Spleen (tissue), 11 donors: ENCODE measurements around the gene CIT. TPM values are rescaled to one million over a fixed set of nuclear protein-coding genes. Genes with fewer than 3 reads are reported as not detected.
"Not testable (repeated sequence)": the region's sequence is repeated elsewhere in the genome, so short reads cannot be mapped to it uniquely, and the experiment has no call there.

Source experiments
- DNase-seq: peaks from one replicate; pipeline ENCODE4 v3.0.0-alpha.2; 2020
- H3K27ac ChIP-seq, 8 donors: fragments of 200-600 bp; sonication (generic) in 7 of 8; 1 replicate in 4 of 8; 2 replicates in 4 of 8; pipeline versions ENCODE4 v1.5.0 to v1.8.0; 2016 to 2021; ENCODE audit warnings: inconsistent platforms in 4 of 8, mild to moderate bottlenecking in 4 of 8, moderate library complexity in 1 of 8
- H3K27me3 ChIP-seq, 7 donors: fragments of 200-600 bp; sonication (generic) in 6 of 7; replicated peaks in 1 of 7; 1 replicate in 4 of 7; 2 replicates in 3 of 7; pipeline versions ENCODE4 v1.5.0 to v1.8.0; 2016 to 2021; ENCODE audit warnings: inconsistent platforms in 3 of 7, mild to moderate bottlenecking in 1 of 7
- H3K36me3 ChIP-seq, 6 donors: fragments of 200-600 bp; sonication (generic) in 5 of 6; 1 replicate in 4 of 6; 2 replicates in 2 of 6; pipeline versions ENCODE4 v1.5.0 to v1.8.0; 2016 to 2021; ENCODE audit warnings: inconsistent platforms in 2 of 6
- H3K4me1 ChIP-seq, 6 donors: fragments of 200-600 bp; sonication (generic) in 5 of 6; 1 replicate in 3 of 6; 2 replicates in 3 of 6; pipeline versions ENCODE4 v1.5.0 to v1.8.0; 2016 to 2021; ENCODE audit warnings: inconsistent platforms in 3 of 6
- H3K4me3 ChIP-seq, 8 donors: fragments of 200-600 bp; sonication (generic) in 7 of 8; 1 replicate in 4 of 8; 2 replicates in 4 of 8; pipeline versions ENCODE4 v1.5.0 to v1.8.0; 2016 to 2021; ENCODE audit warnings: inconsistent platforms in 4 of 8, mild to moderate bottlenecking in 4 of 8, moderate library complexity in 2 of 8
- H3K9me3 ChIP-seq, 8 donors: fragments of 200-600 bp; sonication (generic) in 7 of 8; 1 replicate in 4 of 8; 2 replicates in 4 of 8; pipeline versions ENCODE4 v1.5.0 to v1.8.0; 2016 to 2021; ENCODE audit warnings: inconsistent platforms in 4 of 8
- CTCF ChIP-seq, 11 experiments: fragments of 200-600 bp in 7 of 11; fragments of 450-650 bp in 4 of 11; sonication (generic) in 4 of 11; IDR thresholded peaks in 8 of 11; conservative IDR thresholded peaks in 3 of 11; 1 replicate in 7 of 11; 2 replicates in 4 of 11; pipeline versions ENCODE4 v1.4.0 to v1.8.0; 2016 to 2021; ENCODE audit warnings: antibody characterized with exemption in 11 of 11, inconsistent platforms in 4 of 11, mild to moderate bottlenecking in 1 of 11
- POLR2A ChIP-seq, 3 donors: fragments of 450-650 bp; IDR thresholded peaks; one replicate each; pipeline ENCODE4 v1.5.1; 2017; ENCODE audit warnings: antibody characterized with exemption in 3 of 3, mild to moderate bottlenecking in 1 of 3
- POLR2AphosphoS5 ChIP-seq, 3 donors: sonication (generic); formaldehyde crosslinking; IDR thresholded peaks; one replicate each; pipeline ENCODE4 v1.5.1; 2017; ENCODE audit warnings: antibody characterized with exemption in 3 of 3
- WGBS, 5 donors: extraction: QIAGEN DNeasy Blood & Tissue Kit in 3 of 5; methylation state at CpG; one replicate each; pipeline versions ENCODE4 v1.1.5 to v1.1.7; 2013 to 2018; 5-methylcytosine and 5-hydroxymethylcytosine counted together
- intact Hi-C: fragments of 100-400 bp; cut with DNase I; formaldehyde crosslinking; loops from one replicate; pipeline ENCODE4 v1.15.0; 2023; ENCODE audit warnings: low total_unique reads
- polyA plus RNA-seq, 3 donors: library from polyadenylated mRNA; stranded (reverse); fragments of 200-250 nt; gene quantifications; one replicate each; pipeline ENCODE4 v1.2.1, GENCODE V29; 2013
- total RNA-seq, 7 donors: library from RNA; depleted of rRNA in 3 of 7; stranded (reverse); fragments of >200 nt in 3 of 7; fragmentation: NEBNext Ultra II Directional in 4 of 7; extraction: Animal tissue kit (Norgen Biotek cat#: 25700) in 4 of 7; gene quantifications; one replicate each; pipeline versions ENCODE4 v1.1.0 to v1.2.1, GENCODE V29; 2016 to 2021
- donor health status: healthy with polysubstance abuse.
- donor health status: DM: no; HTN: no; CAD: no; lungs with moderate emphysema.
- donor health status: DM: no; HTN: no; CAD: no.
- donor health status: Bipolar disorder and iron deficiency.
- donor health status: healthy.
- donor health status: DM: no; HTN: no; CAD: no.
- donor health status: DM: yes; HTN: yes; CAD: no.

The CIT gene
- total and polyA plus RNA-seq, 10 donors = 1.9 to 54.3 (median 24.5) TPM

GRCh38 chr12:119885549-119885948, 8.4 kb upstream of the CIT start:
- H3K4me1 ChIP-seq = no peaks in the 10 kb centered on the region
- no peaks in the 10 kb centered on the region for H3K36me3 ChIP-seq
- no peak overlapping the region for H3K27ac ChIP-seq
- TF ChIP-seq CTCF (IDR thresholded peaks at IDR 0.05 in 8 of 11, conservative IDR thresholded peaks at IDR 0.05 in 3 of 11) (no peak), POLR2AphosphoS5 (IDR thresholded peaks at IDR 0.05) (no peak), POLR2A (IDR thresholded peaks at IDR 0.05) (no peak)
- H3K4me3 ChIP-seq = no peak overlapping the region
- intact Hi-C loops = no loop called here
- no peak for DNase-seq
- WGBS, 5 donors = 67 to 92% (median 84%) methylated on average over 3 of the region's 3 CpGs
- peaks cover 0 to 15% (median 0%) of the 10 kb centered on the region in 7 donors for H3K27me3 ChIP-seq
- no peaks in the 10 kb centered on the region for H3K9me3 ChIP-seq

- 67 to 74% (median 72%) methylated on average over 4 of the region's 4 CpGs for WGBS, 5 donors
Measured at GRCh38 chr12:119883791-119884190, 6.7 kb upstream of the CIT start.

GRCh38 chr12:119883237-119883636, 6.1 kb upstream of the CIT start:
- Histone ChIP-seq H3K4me3 (no peak overlapping the region), H3K27ac (no peak overlapping the region), H3K36me3 (no peaks in the 10 kb centered on the region), H3K9me3 (no peaks in the 10 kb centered on the region), H3K4me1 (no peaks in the 10 kb centered on the region), H3K27me3 (peaks cover 0 to 15% (median 0%) of the 10 kb centered on the region in 7 donors)
- WGBS, 5 donors = 75 to 89% (median 83%) methylated on average over 4 of the region's 4 CpGs
- intact Hi-C loops = no loop called here
- no peak for DNase-seq
- TF ChIP-seq POLR2AphosphoS5 (IDR thresholded peaks at IDR 0.05) = no peak
- TF ChIP-seq CTCF (IDR thresholded peaks at IDR 0.05 in 8 of 11, conservative IDR thresholded peaks at IDR 0.05 in 3 of 11) = no peak
- no peak for TF ChIP-seq POLR2A (IDR thresholded peaks at IDR 0.05)

More at GRCh38 chr12:119883791-119884190, 6.7 kb upstream of the CIT start:
- H3K9me3 ChIP-seq, intact Hi-C loops, DNase-seq, H3K4me1 ChIP-seq, H3K27ac ChIP-seq, H3K4me3 ChIP-seq, H3K36me3 ChIP-seq: not testable (repeated sequence)
- H3K27me3 ChIP-seq = peaks cover 0 to 15% (median 0%) of the 10 kb centered on the region in 7 donors

- Histone ChIP-seq H3K4me3 (peak overlapping the region; percentile 67 to 99 (median 84)), H3K27ac (peak overlapping the region in 2 of 8 donors; percentile 42 to 70), H3K36me3 (peaks cover 0 to 3% (median 0%) of the 10 kb centered on the region in 6 donors), H3K27me3 (no peaks in the 10 kb centered on the region), H3K4me1 (peaks cover 0 to 22% (median 11%) of the 10 kb centered on the region in 6 donors), H3K9me3 (no peaks in the 10 kb centered on the region)
- no peak for DNase-seq
- intact Hi-C loops = no loop called here
- TF ChIP-seq POLR2A (IDR thresholded peaks at IDR 0.05) = no peak
- no peak for TF ChIP-seq CTCF (IDR thresholded peaks at IDR 0.05 in 8 of 11, conservative IDR thresholded peaks at IDR 0.05 in 3 of 11)
- no peak for TF ChIP-seq POLR2AphosphoS5 (IDR thresholded peaks at IDR 0.05)
- 23 to 32% (median 28%) methylated on average over 4 of the region's 4 CpGs for WGBS, 5 donors
Measured at GRCh38 chr12:119877639-119877948, 474 bp upstream of the CIT start.

- intact Hi-C loops = no loop called here
- Histone ChIP-seq H3K27me3 (no peaks in the 10 kb centered on the region), H3K4me3 (no peak overlapping the region), H3K4me1 (no peaks in the 10 kb centered on the region), H3K36me3 (peaks cover 0 to 67% (median 0%) of the 10 kb centered on the region in 6 donors), H3K9me3 (no peaks in the 10 kb centered on the region), H3K27ac (no peak overlapping the region)
- 84 to 97% (median 88%) methylated on average over 5 of the region's 5 CpGs for WGBS, 5 donors
- DNase-seq = no peak
- TF ChIP-seq CTCF (IDR thresholded peaks at IDR 0.05 in 8 of 11, conservative IDR thresholded peaks at IDR 0.05 in 3 of 11) (no peak), POLR2AphosphoS5 (IDR thresholded peaks at IDR 0.05) (no peak), POLR2A (IDR thresholded peaks at IDR 0.05) (no peak)
Measured at GRCh38 chr12:119870457-119870856, 6.7 kb downstream of the CIT start.
